PC-9 (cell line): ENCODE data around the gene OR2C1.

Experiments
- EZH2 ChIP-seq: fragments of 200-600 bp; sonication (generic); IDR thresholded peaks from 2 replicates; pipeline ENCODE4 v1.8.0; 2017; ENCODE audit warnings: antibody characterized with exemption, low read depth
- TF ChIP-seq, protein P1 (sequence below): fragments of 200-600 bp; sonication (generic); conservative IDR thresholded peaks from 2 replicates; pipeline ENCODE4 v1.6.1; 2017; ENCODE audit warnings: mixed run types, antibody characterized with exemption, mild to moderate bottlenecking, moderate library complexity

DNA sequence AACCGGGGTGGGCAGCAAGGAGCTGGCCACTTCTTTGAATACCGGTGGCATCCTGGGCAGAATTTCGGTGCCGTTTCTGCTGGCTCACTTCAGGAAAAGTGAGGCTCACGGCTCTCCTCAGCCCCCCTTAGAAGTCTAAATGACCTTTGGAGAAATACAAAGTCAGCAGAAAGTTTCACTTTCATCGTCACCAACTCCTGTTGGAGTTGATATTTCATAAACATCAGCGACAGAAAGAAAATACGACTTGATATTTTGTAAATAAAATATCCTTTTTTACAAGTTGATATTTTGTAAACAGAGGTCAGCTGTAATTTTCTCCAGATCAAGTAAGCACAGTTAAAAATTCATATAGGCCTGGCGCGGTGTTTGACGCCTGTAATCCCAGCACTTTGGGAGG is 49.6 kb upstream of the OR2C1 start:
- TF ChIP-seq, protein P1, sequence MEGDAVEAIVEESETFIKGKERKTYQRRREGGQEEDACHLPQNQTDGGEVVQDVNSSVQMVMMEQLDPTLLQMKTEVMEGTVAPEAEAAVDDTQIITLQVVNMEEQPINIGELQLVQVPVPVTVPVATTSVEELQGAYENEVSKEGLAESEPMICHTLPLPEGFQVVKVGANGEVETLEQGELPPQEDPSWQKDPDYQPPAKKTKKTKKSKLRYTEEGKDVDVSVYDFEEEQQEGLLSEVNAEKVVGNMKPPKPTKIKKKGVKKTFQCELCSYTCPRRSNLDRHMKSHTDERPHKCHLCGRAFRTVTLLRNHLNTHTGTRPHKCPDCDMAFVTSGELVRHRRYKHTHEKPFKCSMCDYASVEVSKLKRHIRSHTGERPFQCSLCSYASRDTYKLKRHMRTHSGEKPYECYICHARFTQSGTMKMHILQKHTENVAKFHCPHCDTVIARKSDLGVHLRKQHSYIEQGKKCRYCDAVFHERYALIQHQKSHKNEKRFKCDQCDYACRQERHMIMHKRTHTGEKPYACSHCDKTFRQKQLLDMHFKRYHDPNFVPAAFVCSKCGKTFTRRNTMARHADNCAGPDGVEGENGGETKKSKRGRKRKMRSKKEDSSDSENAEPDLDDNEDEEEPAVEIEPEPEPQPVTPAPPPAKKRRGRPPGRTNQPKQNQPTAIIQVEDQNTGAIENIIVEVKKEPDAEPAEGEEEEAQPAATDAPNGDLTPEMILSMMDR: no peak
- TF ChIP-seq EZH2: no peak
